Loucy (cell line): Measurements from ENCODE around the gene TAS2R30.

Experiments
- CTCF ChIP-seq: fragments of 200-600 bp; sonication (generic); conservative IDR thresholded peaks from 2 replicates; pipeline ENCODE4 v1.5.1; 2014; ENCODE audit warnings: mild to moderate bottlenecking, antibody characterized with exemption, low read length
- EZH2phosphoT487 ChIP-seq: fragments of 200-600 bp; IDR thresholded peaks from 2 replicates; pipeline ENCODE4 v1.6.1; 2018; ENCODE audit warnings: antibody characterized with exemption, mild to moderate bottlenecking, moderate library complexity, borderline replicate concordance

GRCh38 chr12:11164384-11164783 is 29.9 kb upstream of the TAS2R30 start:
- no peak for TF ChIP-seq CTCF
- TF ChIP-seq EZH2phosphoT487, result no peak
